Endothelial cell of umbilical vein (primary cell): ENCODE measurements around the gene SORCS1.

Experiments
- CTCF ChIP-seq, 2 donors: IDR thresholded peaks; 1 replicate in 1 of 2; 2 replicates in 1 of 2; pipeline ENCODE4 v1.5.1; 2011; ENCODE audit warnings: low read length in 2 of 2, mild to moderate bottlenecking in 2 of 2, moderate library complexity in 2 of 2, control low read depth in 1 of 2, inconsistent platforms in 1 of 2, low read depth in 1 of 2; ENCODE audit not compliant: insufficient read depth in 1 of 2; ENCODE audit errors: extremely low read depth in 1 of 2
- POLR2A ChIP-seq: IDR thresholded peaks from 2 replicates; pipeline ENCODE4 v1.6.1; 2012; ENCODE audit warnings: low read depth, mild to moderate bottlenecking, control low read depth, low read length

- TF ChIP-seq POLR2A = no peak
- no peak for TF ChIP-seq CTCF (IDR thresholded peaks at IDR 0.05; ENCODE audit: extremely low read depth in 1 of 2, insufficient read depth in 1 of 2, low read depth in 1 of 2, low read length in 2 of 2)
Observed at GRCh38 chr10:107002068-107002467, 162.4 kb downstream of the SORCS1 start.
